HG03060 (cell line): ENCODE results near the gene PDLIM7.
"Not testable (repeated sequence)": the region's sequence is repeated elsewhere in the genome, so short reads cannot be mapped to it uniquely, and the experiment has no call there.

Source experiments
- ATAC-seq: cut with Tn5 transposase; IDR thresholded peaks from one replicate; pipeline ENCODE4 v1.9.1; 2021; ENCODE audit warnings: low read depth, moderate number of reproducible peaks; ENCODE audit not compliant: unreplicated experiment

The PDLIM7 gene

DNA sequence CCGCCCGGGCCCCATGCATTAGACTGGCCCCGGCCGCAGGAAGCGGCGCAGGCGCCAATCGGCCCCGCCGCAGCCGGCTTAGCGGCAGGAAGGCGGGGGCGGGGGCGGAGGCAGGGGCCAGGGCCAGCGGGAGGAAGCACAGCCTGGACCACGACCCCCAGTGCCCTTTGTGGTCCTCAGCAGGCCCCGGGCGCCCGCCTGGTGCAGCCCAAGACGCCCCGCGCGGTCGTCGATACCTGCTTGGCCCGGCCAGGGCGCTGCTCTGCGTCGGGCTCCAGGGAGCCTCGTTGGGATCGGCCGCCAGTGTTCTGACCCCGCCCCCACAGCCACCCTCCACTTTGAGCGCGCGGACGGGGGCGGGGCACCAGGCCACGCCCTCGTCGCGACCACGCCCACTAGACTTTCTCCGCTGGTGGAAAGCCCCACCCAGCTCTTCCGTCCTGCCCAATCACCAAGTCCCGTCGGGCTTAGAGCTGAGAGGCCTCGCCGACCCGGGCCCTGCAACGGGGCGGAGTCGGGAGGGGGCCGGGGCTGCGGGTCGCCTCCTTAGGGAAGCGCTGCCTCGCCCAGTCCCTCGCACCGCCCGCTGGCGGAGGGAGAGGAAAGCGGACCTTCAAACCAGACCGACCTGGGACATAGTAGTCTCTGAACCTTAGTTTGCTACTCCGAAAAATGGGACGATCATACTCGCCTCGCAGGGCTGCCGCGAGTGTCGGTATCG lies at the start of gene PDLIM7:
TSS of gene PDLIM7 (minus strand) at position 313 of the 721 bp plus-strand sequence. CDS start 1,092 bp downstream, outside the sequence.
- ATAC-seq = peak; percentile 51

DNA sequence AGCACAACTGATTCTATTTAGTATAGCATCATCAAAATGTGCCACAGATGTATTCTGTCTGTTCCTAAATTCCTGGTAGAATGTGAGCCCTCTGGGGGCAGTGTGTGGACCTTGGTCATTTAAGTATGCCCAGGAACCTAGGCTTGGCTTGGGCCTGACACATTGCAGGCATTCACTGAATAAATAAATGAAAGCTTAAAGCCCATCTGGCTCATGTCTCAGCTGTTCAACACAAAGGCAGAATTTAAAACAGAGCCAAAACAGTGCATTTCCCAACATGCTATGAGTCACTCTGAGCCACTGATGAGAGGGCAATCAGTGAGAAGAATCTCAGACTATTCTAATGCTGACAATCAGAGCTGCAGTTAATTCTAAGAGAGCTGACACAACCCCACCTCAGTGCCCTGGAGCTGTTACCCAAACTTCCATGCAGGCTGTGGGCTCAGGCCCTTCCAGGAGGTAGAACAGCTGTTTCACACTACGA lies 48.9 kb upstream of the PDLIM7 start:
- ATAC-seq = no peak

GRCh38 chr5:177545487-177546257 lies 48.3 kb upstream of the PDLIM7 start:
- ATAC-seq = no peak

GRCh38 chr5:177542816-177543465 lies 45.5 kb upstream of the PDLIM7 start:
- no peak for ATAC-seq

DNA sequence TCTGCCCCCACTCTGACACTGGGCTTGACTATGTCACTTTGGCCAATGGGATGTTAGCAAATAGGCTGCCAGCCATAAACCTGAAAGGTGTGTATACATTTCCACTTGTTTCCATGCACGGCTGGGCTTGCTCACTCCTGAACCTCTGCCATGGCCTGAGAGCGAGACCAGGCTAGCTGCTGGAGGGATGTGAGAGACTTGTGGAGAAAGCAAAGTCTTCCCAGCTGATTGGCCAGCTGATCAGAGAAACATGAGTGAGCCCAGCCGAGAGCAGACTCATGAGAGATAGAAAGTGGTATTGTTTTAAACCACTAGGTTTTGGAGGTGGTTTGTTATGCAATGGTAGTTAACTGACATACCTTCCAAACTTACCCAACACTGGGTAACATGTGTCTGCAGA lies 43.0 kb upstream of the PDLIM7 start:
- no peak for ATAC-seq

GRCh38 chr5:177539411-177539810 lies 42.0 kb upstream of the PDLIM7 start:
- ATAC-seq = no peak

GRCh38 chr5:177538876-177539275 lies 41.5 kb upstream of the PDLIM7 start:
- no peak for ATAC-seq

DNA sequence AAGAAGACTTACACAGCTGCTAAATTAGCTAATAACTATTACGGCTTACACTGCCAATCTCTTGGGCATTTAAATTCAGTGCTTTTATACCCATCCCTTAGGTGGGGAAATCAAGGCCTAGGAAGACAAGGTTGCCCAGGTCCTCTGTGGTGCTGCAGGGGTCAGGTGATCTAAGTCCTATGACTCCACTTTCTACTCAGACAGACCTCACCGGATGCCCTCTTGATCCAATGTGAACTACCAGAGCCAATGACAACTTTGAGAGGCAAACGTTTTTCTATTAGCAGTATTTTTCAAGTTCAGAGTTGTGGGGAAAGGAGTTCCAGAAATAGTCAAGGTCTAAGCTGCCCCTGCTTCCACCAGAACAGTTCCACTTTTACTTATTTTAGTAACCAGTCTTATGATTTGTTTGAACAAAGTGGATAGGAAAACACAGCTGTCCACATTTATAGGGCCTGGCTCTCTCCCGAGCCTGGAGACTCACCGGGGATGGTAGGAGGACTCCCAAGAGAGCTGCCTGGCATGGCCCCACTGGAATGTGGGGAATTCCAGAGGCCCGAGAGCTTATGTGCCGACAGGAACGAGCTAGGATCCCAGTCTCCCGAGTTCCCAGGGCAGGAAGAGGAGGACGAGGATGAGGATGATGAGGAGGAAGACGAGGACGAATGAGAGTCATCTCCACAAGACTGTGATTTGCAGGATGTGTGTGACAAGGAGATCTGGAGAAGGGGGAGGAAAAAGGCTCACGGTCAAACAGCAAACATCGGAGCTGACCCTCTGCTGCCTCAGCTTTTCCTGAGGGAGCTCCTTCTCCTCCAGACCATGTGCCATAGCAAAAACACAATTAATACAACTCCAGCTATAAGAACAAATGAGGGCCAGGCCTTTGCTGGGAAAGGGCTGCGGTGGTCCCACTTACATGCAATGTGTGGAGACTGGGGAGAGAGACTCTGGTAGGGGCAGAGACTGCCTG lies 40.3 kb upstream of the PDLIM7 start:
- no peak for ATAC-seq

GRCh38 chr5:177536386-177536785 lies 39.0 kb upstream of the PDLIM7 start:
- no peak for ATAC-seq

GRCh38 chr5:177535125-177535524 lies 37.7 kb upstream of the PDLIM7 start:
- ATAC-seq = no peak

DNA sequence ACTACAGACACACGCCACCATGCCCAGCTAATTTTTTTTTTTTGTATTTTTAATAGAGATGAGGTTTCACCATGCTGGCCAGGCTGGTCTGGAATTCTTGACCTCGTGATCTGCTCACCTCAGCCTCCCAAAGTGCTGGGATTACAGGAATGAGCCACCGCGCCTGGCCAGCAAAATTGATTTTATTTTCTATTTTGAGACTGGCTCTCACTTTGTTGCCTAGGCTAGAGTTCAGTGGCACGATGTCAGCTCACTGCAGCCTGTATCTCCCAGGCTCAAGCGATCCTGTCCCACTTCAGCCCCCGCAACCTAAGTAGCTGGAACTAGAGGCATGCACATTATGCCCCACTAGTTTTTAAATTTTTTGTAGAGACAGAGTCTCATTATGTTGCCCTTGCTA lies 37.0 kb upstream of the PDLIM7 start:
- not testable (repeated sequence) for ATAC-seq

DNA sequence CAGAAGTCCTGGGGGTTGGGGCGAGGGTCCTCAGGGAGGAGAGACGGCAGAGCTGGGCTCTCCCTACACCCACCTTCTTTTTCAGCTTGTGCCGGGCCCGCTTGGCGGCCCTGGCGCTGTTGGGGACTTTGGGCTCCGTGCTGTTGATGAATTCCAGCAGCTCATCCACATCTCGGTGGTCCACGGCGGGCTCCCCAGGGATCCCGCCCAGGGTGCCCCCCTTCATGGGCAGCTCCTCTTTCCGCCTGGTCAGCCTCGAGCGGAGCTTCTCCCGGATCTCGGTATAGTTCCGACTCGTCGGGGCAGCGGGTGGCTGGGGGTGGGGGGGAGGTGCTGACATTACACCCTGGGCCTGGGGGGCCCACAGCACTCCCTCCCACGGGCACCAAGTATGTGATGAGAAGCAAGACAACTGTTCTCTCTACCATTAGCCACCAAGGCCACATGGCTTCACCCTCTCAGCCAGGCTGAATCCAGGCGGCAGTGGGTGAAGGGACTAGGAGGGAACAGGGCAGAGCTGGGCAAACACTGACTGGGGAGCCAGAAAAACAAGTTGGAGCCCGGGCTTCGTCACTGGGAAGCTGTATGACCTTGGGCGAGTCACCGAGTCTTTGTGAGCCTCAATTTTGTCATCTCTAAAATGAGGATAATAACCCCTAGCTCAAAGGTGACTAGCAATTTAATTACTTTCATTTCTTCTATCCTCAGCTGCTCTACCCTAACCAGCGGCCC lies 34.0 kb upstream of the PDLIM7 start:
- ATAC-seq = no peak

DNA sequence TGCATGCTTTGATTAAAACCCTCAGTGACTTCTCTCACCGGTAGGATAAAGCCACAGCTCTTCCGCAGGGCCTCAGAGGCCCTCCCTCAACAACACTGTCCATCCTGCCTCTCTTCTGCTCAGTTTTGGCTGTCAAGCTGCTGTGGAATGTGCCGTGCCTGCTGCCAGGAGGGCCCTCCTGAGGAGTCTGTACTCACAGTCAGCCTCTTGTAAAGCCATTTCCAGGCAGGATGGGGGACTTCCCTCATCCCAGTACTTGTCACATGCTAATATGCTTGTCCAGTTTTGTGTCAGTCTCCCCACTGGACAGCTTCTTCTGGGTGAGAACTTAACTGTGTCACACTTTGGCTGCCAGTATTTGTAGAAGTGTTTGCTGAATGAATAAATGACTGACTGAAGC lies 33.2 kb upstream of the PDLIM7 start:
- no peak for ATAC-seq

- no peak for ATAC-seq
Observed at GRCh38 chr5:177529247-177530203, 32.1 kb upstream of the PDLIM7 start.

- no peak for ATAC-seq
Observed at GRCh38 chr5:177528631-177529030, 31.2 kb upstream of the PDLIM7 start.

- ATAC-seq = no peak
Observed at GRCh38 chr5:177527595-177527994, 30.2 kb upstream of the PDLIM7 start.

- no peak for ATAC-seq
Observed at GRCh38 chr5:177526791-177527190, 29.4 kb upstream of the PDLIM7 start.

- ATAC-seq = no peak
Observed at GRCh38 chr5:177526191-177526590, 28.8 kb upstream of the PDLIM7 start.
